H9 (cell line): Measurements from ENCODE around the gene PRELID1. TPM values are rescaled to one million over a fixed set of nuclear protein-coding genes. Genes with fewer than 3 reads are reported as not detected.

Experiments used
- DNase-seq: peaks from one replicate; pipeline ENCODE4 v3.0.0-alpha.2; 2017
- H2AFZ ChIP-seq: one replicate; pipeline ENCODE4 v1.6.1; 2013; ENCODE audit warnings: mild to moderate bottlenecking, low read length, control low read depth, moderate library complexity
- H2AK5ac ChIP-seq: 2 replicates; pipeline ENCODE4 v1.6.1; 2013; ENCODE audit warnings: low read length, control low read depth, mixed read lengths; ENCODE audit not compliant: insufficient read length
- H2BK120ac ChIP-seq: one replicate; pipeline ENCODE4 v1.6.1; 2013; ENCODE audit warnings: low read depth, mild to moderate bottlenecking, low read length, control low read depth, inconsistent platforms; ENCODE audit not compliant: poor library complexity, severe bottlenecking
- H2BK12ac ChIP-seq: 2 replicates; pipeline ENCODE4 v1.6.1; 2013; ENCODE audit warnings: low read length, control low read depth, mixed read lengths, low read depth; ENCODE audit not compliant: insufficient read length
- H2BK15ac ChIP-seq: 2 replicates; pipeline ENCODE4 v1.6.1; 2013; ENCODE audit warnings: low read depth, low read length, control low read depth
- H2BK20ac ChIP-seq: one replicate; pipeline ENCODE4 v1.6.1; 2013; ENCODE audit warnings: low read depth, mild to moderate bottlenecking, low read length, control low read depth, inconsistent platforms; ENCODE audit not compliant: poor library complexity, severe bottlenecking
- H2BK5ac ChIP-seq: 2 replicates; pipeline ENCODE4 v1.6.1; 2013; ENCODE audit warnings: low read length, control low read depth, mixed read lengths; ENCODE audit not compliant: insufficient read length
- H3K14ac ChIP-seq: 2 replicates; pipeline ENCODE4 v1.6.1; 2013; ENCODE audit warnings: low read length, control low read depth; ENCODE audit not compliant: insufficient read depth
- H3K18ac ChIP-seq: 2 replicates; pipeline ENCODE4 v1.6.1; 2013; ENCODE audit warnings: low read depth, mild to moderate bottlenecking, mixed read lengths, low read length, control low read depth; ENCODE audit not compliant: insufficient read length
- H3K23ac ChIP-seq: 2 replicates; pipeline ENCODE4 v1.6.1; 2013; ENCODE audit warnings: low read length, control low read depth, mixed read lengths, low read depth; ENCODE audit not compliant: insufficient read length
- H3K23me2 ChIP-seq: 2 replicates; pipeline ENCODE4 v1.6.1; 2013; ENCODE audit warnings: low read depth, mild to moderate bottlenecking, mixed read lengths, low read length, control low read depth; ENCODE audit not compliant: insufficient read length, poor library complexity, severe bottlenecking
- H3K27ac ChIP-seq: 2 replicates; pipeline ENCODE4 v1.5.1; 2013; ENCODE audit warnings: low read length, control low read depth, mixed read lengths, low read depth; ENCODE audit not compliant: insufficient read length
- H3K27me3 ChIP-seq: 2 replicates; pipeline ENCODE4 v1.6.1; 2013; ENCODE audit warnings: low read length, control low read depth, inconsistent platforms; ENCODE audit not compliant: insufficient read depth
- H3K4ac ChIP-seq: 2 replicates; pipeline ENCODE4 v1.6.1; 2013; ENCODE audit warnings: low read depth, mild to moderate bottlenecking, control low read depth, inconsistent platforms, low read length, moderate library complexity
- H3K4me1 ChIP-seq: 2 replicates; pipeline ENCODE4 v1.6.1; 2013; ENCODE audit warnings: low read length, control low read depth, inconsistent platforms; ENCODE audit not compliant: insufficient read depth
- H3K4me2 ChIP-seq: 2 replicates; pipeline ENCODE4 v1.6.1; 2013; ENCODE audit warnings: low read length, control low read depth, mixed read lengths; ENCODE audit not compliant: insufficient read length, insufficient read depth
- H3K56ac ChIP-seq: 2 replicates; pipeline ENCODE4 v1.6.1; 2013; ENCODE audit warnings: low read depth, mild to moderate bottlenecking, mixed read lengths, low read length, control low read depth; ENCODE audit not compliant: insufficient read length
- H3K79me1 ChIP-seq: 2 replicates; pipeline ENCODE4 v1.6.1; 2013; ENCODE audit warnings: low read depth, mild to moderate bottlenecking, moderate library complexity, low read length, control low read depth, inconsistent platforms; ENCODE audit not compliant: insufficient read depth, poor library complexity, severe bottlenecking
- H3K79me2 ChIP-seq: 2 replicates; pipeline ENCODE4 v1.6.1; 2013; ENCODE audit warnings: low read length, control low read depth, inconsistent platforms; ENCODE audit not compliant: insufficient read depth
- H3K9ac ChIP-seq: 2 replicates; pipeline ENCODE4 v1.6.1; 2013; ENCODE audit warnings: low read length, control low read depth, mixed read lengths; ENCODE audit not compliant: insufficient read length; ENCODE audit errors: extremely low read depth
- H3K9me3 ChIP-seq: one replicate; pipeline ENCODE4 v1.6.1; 2013; ENCODE audit warnings: low read depth, low read length, inconsistent platforms; ENCODE audit not compliant: control insufficient read depth
- H3T11ph ChIP-seq: one replicate; pipeline ENCODE4 v1.6.1; 2013; ENCODE audit warnings: mild to moderate bottlenecking, low read length, control low read depth, inconsistent platforms
- H4K20me1 ChIP-seq: one replicate; pipeline ENCODE4 v1.6.1; 2013; ENCODE audit not compliant: control insufficient read depth, insufficient read length, insufficient read depth
- H4K5ac ChIP-seq: 2 replicates; pipeline ENCODE4 v1.6.1; 2013; ENCODE audit warnings: low read depth, mild to moderate bottlenecking, mixed read lengths, low read length, control low read depth; ENCODE audit not compliant: insufficient read length
- H4K8ac ChIP-seq: replicated peaks from 2 replicates; pipeline ENCODE4 v1.6.1; 2013; ENCODE audit warnings: low read length, control low read depth, mixed read lengths, low read depth; ENCODE audit not compliant: insufficient read length
- H4K91ac ChIP-seq: 2 replicates; pipeline ENCODE4 v1.6.1; 2013; ENCODE audit warnings: low read depth, mild to moderate bottlenecking, moderate library complexity, mixed read lengths, low read length, control low read depth; ENCODE audit not compliant: insufficient read length
- H3K27ac Mint-ChIP-seq, 3 experiments: 2 replicates in 2 of 3; 3 replicates in 1 of 3; pipeline ENCODE4 v1.8.0; 2020 to 2021; ENCODE audit warnings: mixed read lengths in 3 of 3, mild to moderate bottlenecking in 1 of 3, moderate library complexity in 1 of 3
- H3K27me3 Mint-ChIP-seq: 2 replicates; pipeline ENCODE4 v1.8.0; 2021; ENCODE audit warnings: low read depth, mild to moderate bottlenecking, moderate library complexity, mixed read lengths
- H3K36me3 Mint-ChIP-seq, 3 experiments: 2 replicates in 2 of 3; 3 replicates in 1 of 3; pipeline ENCODE4 v1.8.0; 2020 to 2021; ENCODE audit warnings: low read depth in 3 of 3, mixed read lengths in 3 of 3; ENCODE audit not compliant: insufficient read depth in 1 of 3
- H3K4me1 Mint-ChIP-seq, 2 experiments: 2 replicates each; pipeline ENCODE4 v1.8.0; 2020; ENCODE audit warnings: mixed read lengths in 2 of 2
- H3K4me3 Mint-ChIP-seq, 2 experiments: 2 replicates in 1 of 2; 3 replicates in 1 of 2; pipeline ENCODE4 v1.8.0; 2020 to 2021; ENCODE audit warnings: mild to moderate bottlenecking in 2 of 2, mixed read lengths in 2 of 2, moderate library complexity in 1 of 2
- H3K9me3 Mint-ChIP-seq, 2 experiments: 2 replicates in 1 of 2; 3 replicates in 1 of 2; pipeline ENCODE4 v1.8.0; 2020; ENCODE audit warnings: mild to moderate bottlenecking in 2 of 2, mixed read lengths in 2 of 2, moderate library complexity in 1 of 2
- WGBS: extraction: QIAGEN DNeasy Blood & Tissue Kit; methylation state at CpG from one replicate; pipeline ENCODE4 v1.1.7; 2013; ENCODE audit warnings: missing lambda C conversion rate, low lambda C conversion rate, mixed read lengths; ENCODE audit not compliant: insufficient read length; ENCODE audit errors: extremely low coverage; 5-methylcytosine and 5-hydroxymethylcytosine counted together
- total RNA-seq: library from RNA; stranded (reverse); gene quantifications from 2 replicates; pipeline ENCODE4 v1.2.1, GENCODE V29; 2021
- TF ChIP-seq, protein P1 (sequence below): fragments of 200-600 bp; sonication (generic); conservative IDR thresholded peaks from 3 replicates; pipeline ENCODE4 v1.8.0; 2021; ENCODE audit warnings: antibody characterized with exemption, mild to moderate bottlenecking

Gene PRELID1
- total RNA-seq, 1 experiment from 2014 or later: 213 TPM

DNA sequence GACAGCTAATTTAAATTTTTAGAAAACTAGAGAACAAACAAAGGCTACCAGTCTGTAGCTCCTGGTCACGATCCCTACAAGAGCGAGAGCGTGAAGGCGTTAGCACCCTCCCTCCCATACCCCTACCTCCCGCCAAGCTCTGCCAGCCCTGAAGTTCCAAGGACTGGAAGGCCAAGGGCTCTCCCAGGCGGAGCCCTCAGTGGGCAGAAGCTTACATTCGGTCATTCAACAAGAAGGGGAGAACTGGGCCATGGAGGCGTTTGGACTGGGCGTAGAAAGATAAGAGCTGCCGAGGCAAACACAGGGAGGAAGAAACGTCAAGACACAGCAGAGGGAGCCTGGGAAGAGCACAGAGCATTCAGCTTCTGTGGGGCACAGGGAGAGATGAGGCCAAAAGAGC lies 5.1 kb downstream of the PRELID1 start:
- H3T11ph ChIP-seq: no peak overlapping the region
- no peak overlapping the region for H2BK120ac ChIP-seq
- H4K5ac ChIP-seq: no peak overlapping the region
- H2BK12ac ChIP-seq: no peak overlapping the region
- peaks cover 19% of the 10 kb centered on the region for H3K23me2 ChIP-seq
- H3K18ac ChIP-seq: no peak overlapping the region
- H2BK15ac ChIP-seq: no peak overlapping the region
- no peak overlapping the region for H3K4me2 ChIP-seq
- H3K27ac ChIP-seq: no peak overlapping the region
- peaks cover 23 to 32% of the 10 kb centered on the region in 2 experiments for H3K4me1 Mint-ChIP-seq
- H3K23ac ChIP-seq: no peak overlapping the region
- no CpG with 5 or more reads among the region's 11 CpGs for WGBS
- H3K36me3 Mint-ChIP-seq: peaks cover 23 to 33% (median 31%) of the 10 kb centered on the region in 3 experiments
- TF ChIP-seq, protein P1, sequence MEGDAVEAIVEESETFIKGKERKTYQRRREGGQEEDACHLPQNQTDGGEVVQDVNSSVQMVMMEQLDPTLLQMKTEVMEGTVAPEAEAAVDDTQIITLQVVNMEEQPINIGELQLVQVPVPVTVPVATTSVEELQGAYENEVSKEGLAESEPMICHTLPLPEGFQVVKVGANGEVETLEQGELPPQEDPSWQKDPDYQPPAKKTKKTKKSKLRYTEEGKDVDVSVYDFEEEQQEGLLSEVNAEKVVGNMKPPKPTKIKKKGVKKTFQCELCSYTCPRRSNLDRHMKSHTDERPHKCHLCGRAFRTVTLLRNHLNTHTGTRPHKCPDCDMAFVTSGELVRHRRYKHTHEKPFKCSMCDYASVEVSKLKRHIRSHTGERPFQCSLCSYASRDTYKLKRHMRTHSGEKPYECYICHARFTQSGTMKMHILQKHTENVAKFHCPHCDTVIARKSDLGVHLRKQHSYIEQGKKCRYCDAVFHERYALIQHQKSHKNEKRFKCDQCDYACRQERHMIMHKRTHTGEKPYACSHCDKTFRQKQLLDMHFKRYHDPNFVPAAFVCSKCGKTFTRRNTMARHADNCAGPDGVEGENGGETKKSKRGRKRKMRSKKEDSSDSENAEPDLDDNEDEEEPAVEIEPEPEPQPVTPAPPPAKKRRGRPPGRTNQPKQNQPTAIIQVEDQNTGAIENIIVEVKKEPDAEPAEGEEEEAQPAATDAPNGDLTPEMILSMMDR: no peak
- H3K4me3 Mint-ChIP-seq: no peak overlapping the region
- no peak overlapping the region for H3K56ac ChIP-seq
- H3K9me3 ChIP-seq: no peaks in the 10 kb centered on the region
- H3K9ac ChIP-seq: no peak overlapping the region
- no peak overlapping the region for H4K8ac ChIP-seq
- peaks cover 9% of the 10 kb centered on the region; the same call in 1 of the 2 replicates for H3K79me2 ChIP-seq
- no peak overlapping the region for H2AFZ ChIP-seq
- no peak overlapping the region for H3K14ac ChIP-seq
- no peaks in the 10 kb centered on the region for H3K4me1 ChIP-seq
- no peaks in the 10 kb centered on the region for H3K79me1 ChIP-seq
- H4K91ac ChIP-seq: no peak overlapping the region
- H2BK5ac ChIP-seq: no peak overlapping the region
- no peak overlapping the region; a peak in 1 of 7 replicates for H3K27ac Mint-ChIP-seq
- H3K27me3 Mint-ChIP-seq: no peaks in the 10 kb centered on the region; the same call in 1 of the 2 replicates
- no peaks in the 10 kb centered on the region for H3K9me3 Mint-ChIP-seq
- H3K27me3 ChIP-seq: no peaks in the 10 kb centered on the region
- H2BK20ac ChIP-seq: no peak overlapping the region
- H4K20me1 ChIP-seq: peaks cover 5% of the 10 kb centered on the region
- H2AK5ac ChIP-seq: no peak overlapping the region
- H3K4ac ChIP-seq: no peak overlapping the region
- no peak for DNase-seq
